ENCODE data around the gene DMRT2.
A peak's percentile ranks its signal among the peaks of the same experiment; 100 is the strongest.

DMRT2 gene

DNA sequence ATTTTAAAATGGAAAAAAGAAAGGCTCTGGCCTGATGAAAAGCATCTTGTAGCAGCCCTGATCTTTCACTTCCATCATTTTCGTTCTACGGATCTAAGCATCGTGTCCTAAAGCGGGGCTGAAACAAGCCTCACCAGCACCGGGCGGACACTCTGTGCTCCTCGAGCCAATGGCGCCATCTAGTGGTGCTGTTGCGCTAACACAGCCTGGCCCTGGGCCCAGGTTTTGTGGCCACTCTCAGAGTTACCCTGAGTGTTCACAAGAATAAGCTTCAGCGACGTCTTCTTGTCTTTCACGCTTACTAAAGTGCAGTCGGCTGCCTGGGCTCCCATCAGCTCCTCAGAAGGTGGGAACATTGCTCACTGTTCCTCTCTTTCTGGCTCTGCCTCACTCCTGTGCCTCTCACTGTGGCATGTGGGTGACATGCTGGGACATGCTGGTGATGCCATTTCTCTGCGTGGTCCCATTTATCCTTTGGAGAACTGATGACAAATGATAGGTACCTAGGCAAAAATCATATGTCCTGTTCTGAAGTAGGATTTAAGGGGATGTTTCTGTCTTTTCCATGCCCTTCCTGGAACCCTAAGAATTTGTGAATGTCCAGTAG is 41.0 kb upstream of the DMRT2 start:
- Histone ChIP-seq H3K36me3 (ENCODE audit: insufficient read depth, low read length) (no peaks in the 10 kb centered on the region), H3K9me3 (ENCODE audit: insufficient read depth, low read length, severe bottlenecking) (no peaks in the 10 kb centered on the region), H3K9ac (ENCODE audit: low read depth, low read length) (no peak overlapping the region), H3K4me2 (ENCODE audit: insufficient read depth, low read length) (no peak overlapping the region), H2AFZ (ENCODE audit: low read depth, low read length) (no peak overlapping the region), H3K27ac (ENCODE audit: low read length) (no peak overlapping the region), H3K27me3 (ENCODE audit: insufficient read depth, low read length, poor library complexity) (no peaks in the 10 kb centered on the region), H3K79me2 (ENCODE audit: insufficient read depth, low read length) (no peaks in the 10 kb centered on the region), H3K4me1 (ENCODE audit: insufficient read depth, low read length) (no peaks in the 10 kb centered on the region), H4K20me1 (ENCODE audit: insufficient read depth, low read length) (no peaks in the 10 kb centered on the region), H3K4me3 (ENCODE audit: low read depth in 1 of 2, low read length in 2 of 2) (no peak overlapping the region)
- peak; percentile 70 for DNase-seq
- TF ChIP-seq EZH2 (IDR thresholded peaks at IDR 0.05; ENCODE audit: borderline replicate concordance, low read depth, low read length, severe bottlenecking) = no peak
- TF ChIP-seq, protein P1, sequence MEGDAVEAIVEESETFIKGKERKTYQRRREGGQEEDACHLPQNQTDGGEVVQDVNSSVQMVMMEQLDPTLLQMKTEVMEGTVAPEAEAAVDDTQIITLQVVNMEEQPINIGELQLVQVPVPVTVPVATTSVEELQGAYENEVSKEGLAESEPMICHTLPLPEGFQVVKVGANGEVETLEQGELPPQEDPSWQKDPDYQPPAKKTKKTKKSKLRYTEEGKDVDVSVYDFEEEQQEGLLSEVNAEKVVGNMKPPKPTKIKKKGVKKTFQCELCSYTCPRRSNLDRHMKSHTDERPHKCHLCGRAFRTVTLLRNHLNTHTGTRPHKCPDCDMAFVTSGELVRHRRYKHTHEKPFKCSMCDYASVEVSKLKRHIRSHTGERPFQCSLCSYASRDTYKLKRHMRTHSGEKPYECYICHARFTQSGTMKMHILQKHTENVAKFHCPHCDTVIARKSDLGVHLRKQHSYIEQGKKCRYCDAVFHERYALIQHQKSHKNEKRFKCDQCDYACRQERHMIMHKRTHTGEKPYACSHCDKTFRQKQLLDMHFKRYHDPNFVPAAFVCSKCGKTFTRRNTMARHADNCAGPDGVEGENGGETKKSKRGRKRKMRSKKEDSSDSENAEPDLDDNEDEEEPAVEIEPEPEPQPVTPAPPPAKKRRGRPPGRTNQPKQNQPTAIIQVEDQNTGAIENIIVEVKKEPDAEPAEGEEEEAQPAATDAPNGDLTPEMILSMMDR (IDR thresholded peaks at IDR 0.05; ENCODE audit: borderline replicate concordance, extremely low read depth, low read length, poor library complexity, severe bottlenecking) = peak; percentile 95
- ATAC-seq (ENCODE audit: insufficient read depth, low read depth) = peak; percentile 96

DNA sequence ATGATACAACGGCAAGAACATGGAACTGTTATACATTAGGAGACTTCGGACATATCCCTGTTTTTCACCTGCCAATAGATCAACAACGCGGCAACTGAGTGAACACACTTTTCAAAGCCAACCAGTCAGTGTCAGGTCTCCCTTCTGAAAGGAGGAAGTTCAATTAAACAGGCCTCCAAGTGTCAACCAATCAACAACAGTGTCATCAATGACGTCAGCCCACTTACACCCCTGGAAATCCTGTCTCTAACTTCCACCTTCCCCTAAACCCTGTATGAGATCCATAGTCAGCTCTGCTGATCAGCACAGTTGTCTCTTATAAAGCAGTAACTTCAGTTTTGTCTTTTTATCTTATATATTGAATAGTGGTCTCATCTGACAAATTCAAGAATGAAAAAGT is 37.1 kb upstream of the DMRT2 start:
- no peak overlapping the region for H3K4me3 ChIP-seq (ENCODE audit: low read depth in 1 of 2, low read length in 2 of 2)
- no peak for ATAC-seq (ENCODE audit: insufficient read depth, low read depth)
- no peak overlapping the region for H3K27ac ChIP-seq (ENCODE audit: low read length)
- no peak overlapping the region for H3K9ac ChIP-seq (ENCODE audit: low read depth, low read length)
- TF ChIP-seq EZH2 (IDR thresholded peaks at IDR 0.05; ENCODE audit: borderline replicate concordance, low read depth, low read length, severe bottlenecking) = no peak
- TF ChIP-seq, protein P1 (IDR thresholded peaks at IDR 0.05; ENCODE audit: borderline replicate concordance, extremely low read depth, low read length, poor library complexity, severe bottlenecking) = no peak
- no peaks in the 10 kb centered on the region for H3K36me3 ChIP-seq (ENCODE audit: insufficient read depth, low read length)
- no peaks in the 10 kb centered on the region for H3K9me3 ChIP-seq (ENCODE audit: insufficient read depth, low read length, severe bottlenecking)
- no peak overlapping the region for H3K4me2 ChIP-seq (ENCODE audit: insufficient read depth, low read length)
- H4K20me1 ChIP-seq (ENCODE audit: insufficient read depth, low read length) = no peaks in the 10 kb centered on the region
- H3K4me1 ChIP-seq (ENCODE audit: insufficient read depth, low read length) = no peaks in the 10 kb centered on the region
- H2AFZ ChIP-seq (ENCODE audit: low read depth, low read length) = no peak overlapping the region
- H3K27me3 ChIP-seq (ENCODE audit: insufficient read depth, low read length, poor library complexity) = no peaks in the 10 kb centered on the region
- H3K79me2 ChIP-seq (ENCODE audit: insufficient read depth, low read length) = no peaks in the 10 kb centered on the region
- no peak for DNase-seq

DNA sequence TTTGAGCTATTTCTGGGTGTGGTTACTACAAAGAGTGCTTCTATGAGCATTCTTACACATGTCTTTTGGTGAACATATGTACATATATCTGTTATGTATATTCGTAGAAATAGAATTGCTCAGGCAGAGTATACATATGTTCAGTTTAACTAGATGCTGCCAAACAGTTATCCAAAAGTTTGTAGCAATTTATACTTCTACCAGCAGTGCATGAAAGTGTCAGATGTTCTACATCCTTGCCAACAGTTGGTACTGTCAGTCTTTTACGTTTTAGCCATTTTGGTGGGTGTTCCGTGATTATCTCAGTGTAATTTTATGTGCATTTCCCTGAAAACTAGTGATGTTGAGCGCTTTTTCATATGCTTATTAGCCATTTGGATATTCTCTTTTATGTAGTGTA is 35.9 kb upstream of the DMRT2 start:
- Histone ChIP-seq H3K27ac (ENCODE audit: low read length) (no peak overlapping the region), H3K4me1 (ENCODE audit: insufficient read depth, low read length) (no peaks in the 10 kb centered on the region), H3K9ac (ENCODE audit: low read depth, low read length) (no peak overlapping the region), H3K9me3 (ENCODE audit: insufficient read depth, low read length, severe bottlenecking) (no peaks in the 10 kb centered on the region), H2AFZ (ENCODE audit: low read depth, low read length) (no peak overlapping the region), H3K79me2 (ENCODE audit: insufficient read depth, low read length) (no peaks in the 10 kb centered on the region), H3K4me3 (ENCODE audit: low read depth in 1 of 2, low read length in 2 of 2) (no peak overlapping the region), H3K27me3 (ENCODE audit: insufficient read depth, low read length, poor library complexity) (no peaks in the 10 kb centered on the region), H3K36me3 (ENCODE audit: insufficient read depth, low read length) (no peaks in the 10 kb centered on the region), H3K4me2 (ENCODE audit: insufficient read depth, low read length) (no peak overlapping the region), H4K20me1 (ENCODE audit: insufficient read depth, low read length) (no peaks in the 10 kb centered on the region)
- DNase-seq = no peak
- no peak for TF ChIP-seq EZH2 (IDR thresholded peaks at IDR 0.05; ENCODE audit: borderline replicate concordance, low read depth, low read length, severe bottlenecking)
- TF ChIP-seq, protein P1 (IDR thresholded peaks at IDR 0.05; ENCODE audit: borderline replicate concordance, extremely low read depth, low read length, poor library complexity, severe bottlenecking) = no peak
- no peak for ATAC-seq (ENCODE audit: insufficient read depth, low read depth)

Data from DND-41 (cell line).